Fibroblast of mammary gland (primary cell): ENCODE measurements around the gene STK39.

Experiments used
- DNase-seq: peaks from one replicate; pipeline ENCODE4 v3.0.0-alpha.2; 2010; ENCODE audit warnings: low read depth
- H3K4me3 ChIP-seq: 2 replicates; pipeline ENCODE4 v1.5.1; 2011; ENCODE audit warnings: low read depth, mild to moderate bottlenecking, low read length, moderate library complexity; ENCODE audit not compliant: control insufficient read depth
- TF ChIP-seq, protein P1 (sequence below): conservative IDR thresholded peaks from 2 replicates; pipeline ENCODE4 v1.5.1; 2011; ENCODE audit warnings: low read depth, low read length, inconsistent platforms; ENCODE audit not compliant: control insufficient read depth, insufficient read depth

The STK39 gene

DNA sequence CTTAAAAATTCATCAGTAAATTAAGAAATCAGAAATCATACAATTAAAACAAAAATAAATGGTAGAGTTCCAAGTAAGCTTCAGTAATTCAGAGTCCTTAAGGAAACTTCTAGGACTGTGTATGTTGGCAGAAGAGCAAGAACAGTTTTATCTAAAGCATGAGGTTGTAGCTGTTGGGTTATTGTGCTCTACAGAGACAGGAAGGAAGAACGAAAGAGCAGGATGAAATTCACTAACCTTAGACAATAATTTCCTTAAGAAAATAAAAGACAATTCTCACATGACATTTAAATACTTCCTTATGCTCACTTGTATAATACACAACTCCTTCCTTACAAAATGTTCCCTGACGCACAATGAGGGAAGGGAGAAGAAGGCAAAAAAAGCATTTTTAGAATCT is 133.4 kb downstream of the STK39 start:
- DNase-seq: no peak
- TF ChIP-seq, protein P1, sequence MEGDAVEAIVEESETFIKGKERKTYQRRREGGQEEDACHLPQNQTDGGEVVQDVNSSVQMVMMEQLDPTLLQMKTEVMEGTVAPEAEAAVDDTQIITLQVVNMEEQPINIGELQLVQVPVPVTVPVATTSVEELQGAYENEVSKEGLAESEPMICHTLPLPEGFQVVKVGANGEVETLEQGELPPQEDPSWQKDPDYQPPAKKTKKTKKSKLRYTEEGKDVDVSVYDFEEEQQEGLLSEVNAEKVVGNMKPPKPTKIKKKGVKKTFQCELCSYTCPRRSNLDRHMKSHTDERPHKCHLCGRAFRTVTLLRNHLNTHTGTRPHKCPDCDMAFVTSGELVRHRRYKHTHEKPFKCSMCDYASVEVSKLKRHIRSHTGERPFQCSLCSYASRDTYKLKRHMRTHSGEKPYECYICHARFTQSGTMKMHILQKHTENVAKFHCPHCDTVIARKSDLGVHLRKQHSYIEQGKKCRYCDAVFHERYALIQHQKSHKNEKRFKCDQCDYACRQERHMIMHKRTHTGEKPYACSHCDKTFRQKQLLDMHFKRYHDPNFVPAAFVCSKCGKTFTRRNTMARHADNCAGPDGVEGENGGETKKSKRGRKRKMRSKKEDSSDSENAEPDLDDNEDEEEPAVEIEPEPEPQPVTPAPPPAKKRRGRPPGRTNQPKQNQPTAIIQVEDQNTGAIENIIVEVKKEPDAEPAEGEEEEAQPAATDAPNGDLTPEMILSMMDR: no peak
- no peak overlapping the region for H3K4me3 ChIP-seq

DNA sequence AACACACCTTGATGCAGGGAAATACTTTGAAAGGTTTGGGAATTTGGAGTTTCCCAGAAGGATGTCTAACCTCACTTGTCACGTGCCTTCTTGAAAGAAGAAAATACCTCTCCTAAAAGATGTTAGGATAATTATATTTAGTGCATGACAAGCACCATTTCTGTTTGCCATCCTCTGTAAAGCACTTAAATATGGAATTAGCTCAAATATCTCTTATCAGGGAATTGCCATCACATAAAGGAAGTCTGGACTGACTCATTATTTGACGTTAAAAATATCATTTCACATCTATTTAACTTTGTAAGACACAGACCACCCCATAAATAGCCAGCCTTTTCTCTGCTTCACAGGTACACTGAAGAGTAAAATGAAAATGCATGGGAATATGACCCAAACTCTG is 140.1 kb downstream of the STK39 start:
- H3K4me3 ChIP-seq: no peak overlapping the region
- TF ChIP-seq, protein P1: no peak
- no peak for DNase-seq

DNA sequence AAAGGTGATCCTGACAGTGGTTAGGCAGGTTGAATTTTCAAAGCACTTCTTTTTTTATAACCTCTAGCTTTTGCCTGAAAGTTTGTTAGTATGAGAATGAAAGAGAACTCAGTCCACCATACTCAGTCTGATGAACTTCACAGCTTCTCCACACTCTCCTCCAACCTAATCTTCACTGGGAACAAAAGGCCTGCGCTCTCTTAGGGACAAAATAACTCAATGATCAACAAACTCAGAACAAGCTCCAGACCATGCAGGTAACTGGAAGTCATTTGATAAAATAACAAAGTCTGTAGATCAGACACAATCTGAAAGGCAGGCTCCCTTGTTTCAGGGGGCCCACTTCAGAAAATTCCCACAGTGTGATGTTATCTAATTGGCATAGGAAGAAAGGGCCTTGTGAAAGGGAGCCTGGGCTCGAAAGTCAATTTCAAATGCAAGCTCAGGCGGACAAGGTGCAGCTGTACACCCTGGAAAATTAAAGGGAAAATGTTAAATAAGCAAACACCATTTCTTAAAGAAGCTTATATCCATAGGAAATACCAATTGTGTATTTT is 142.2 kb downstream of the STK39 start:
- TF ChIP-seq, protein P1: no peak
- H3K4me3 ChIP-seq: no peak overlapping the region
- no peak for DNase-seq

DNA sequence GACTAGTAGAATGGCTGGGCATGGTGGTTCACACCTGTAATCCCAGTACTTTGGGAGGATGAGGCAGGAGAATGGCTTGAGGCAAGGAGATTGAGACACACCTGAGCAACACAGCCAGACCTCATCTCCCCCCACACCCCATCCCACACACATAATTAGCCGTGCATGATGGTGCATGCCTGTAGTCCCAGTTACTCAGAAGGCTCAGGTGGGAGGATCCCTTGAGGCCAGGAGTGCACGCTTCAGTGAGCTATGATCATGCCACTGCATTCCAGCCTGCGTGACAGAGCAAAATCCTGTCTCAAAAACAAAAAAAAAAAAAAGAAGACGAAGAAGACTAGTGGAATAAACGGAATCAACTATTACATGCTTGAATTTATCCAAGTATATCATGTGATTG is 150.0 kb downstream of the STK39 start:
- TF ChIP-seq, protein P1: no peak
- no peak overlapping the region for H3K4me3 ChIP-seq
- no peak for DNase-seq

DNA sequence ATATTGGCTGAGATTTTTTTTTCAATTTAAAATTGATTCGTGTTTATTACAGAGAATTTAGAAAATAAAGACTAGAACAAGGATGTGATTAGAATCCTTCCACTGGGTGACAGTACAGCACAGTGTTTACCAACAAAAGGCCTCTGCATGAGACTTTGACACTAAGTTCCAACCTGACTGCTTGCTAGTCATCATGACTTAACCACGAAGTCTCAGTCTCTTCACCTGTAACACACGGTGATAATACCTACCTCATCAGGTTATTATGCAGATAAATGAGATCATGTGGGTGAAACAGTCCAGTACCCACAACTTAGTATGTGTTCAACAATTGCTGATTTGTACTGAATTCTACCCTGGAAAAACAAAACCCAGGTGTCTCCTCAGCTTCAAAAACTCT is 151.2 kb downstream of the STK39 start:
- no peak overlapping the region for H3K4me3 ChIP-seq
- no peak for DNase-seq
- TF ChIP-seq, protein P1: no peak

DNA sequence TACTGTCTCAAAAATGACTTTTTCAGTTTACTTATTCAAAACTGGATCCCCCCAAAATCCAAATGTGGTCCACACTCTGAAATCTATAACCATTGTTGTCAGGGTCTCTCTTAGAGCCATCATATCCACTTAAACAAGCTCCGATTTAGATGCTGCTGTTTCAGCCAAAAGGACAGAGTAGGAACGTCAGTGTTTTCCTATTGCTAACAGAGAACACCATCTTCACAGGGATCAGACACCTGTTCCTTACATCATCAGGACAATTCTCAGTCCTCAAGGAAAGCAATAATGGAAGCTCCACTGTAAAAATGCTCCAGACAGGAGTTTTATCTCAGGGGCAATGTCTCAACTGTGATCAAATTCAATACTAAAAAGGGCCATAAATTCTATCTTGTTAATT is 155.4 kb downstream of the STK39 start:
- DNase-seq: no peak
- TF ChIP-seq, protein P1: no peak
- no peak overlapping the region for H3K4me3 ChIP-seq
